Measurements from ENCODE around the gene SMG6.

DNA sequence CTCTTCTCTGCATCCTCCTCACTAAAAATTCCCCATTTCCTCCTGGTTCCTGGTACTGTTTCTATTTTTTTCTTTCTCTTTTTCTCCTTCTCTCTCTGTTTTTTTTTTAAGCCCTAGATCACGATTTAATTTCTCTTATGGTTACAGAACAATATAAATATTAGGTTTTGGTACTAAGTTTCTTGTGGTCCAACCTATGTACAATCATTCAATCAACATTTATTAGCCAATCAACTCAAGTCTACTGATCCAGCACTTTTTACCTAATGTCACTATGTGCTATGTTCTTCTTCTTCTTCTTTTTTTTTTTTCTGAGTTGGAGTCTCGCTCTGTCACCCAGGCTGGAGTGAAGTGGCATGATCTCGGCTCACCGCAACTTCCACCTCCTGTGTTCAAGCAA lies 291.1 kb downstream of the SMG6 start:
- TF ChIP-seq GLI4 (tag by site-specific recombination; IDR thresholded peaks at IDR 0.05) (no peak), CTCF (tag by site-specific recombination; IDR thresholded peaks at IDR 0.05) (no peak), ZNF658 (tag by site-specific recombination; IDR thresholded peaks at IDR 0.05) (no peak), ZNF324 (tag by site-specific recombination; IDR thresholded peaks at IDR 0.05) (no peak), YY1 (tag by site-specific recombination; IDR thresholded peaks at IDR 0.05) (no peak), ZNF600 (tag by site-specific recombination; IDR thresholded peaks at IDR 0.05) (no peak)
